ENCODE data around the gene CKMT2. TPM values are rescaled to one million over a fixed set of nuclear protein-coding genes. Genes with fewer than 3 reads are reported as not detected.

Gene CKMT2
- total RNA-seq, 2 experiments from 2014 or later, result not detected

GRCh38 chr5:81239613-81240012, 6.5 kb downstream of the CKMT2 start:
- ATAC-seq, result no peak
- ChIA-PET CTCF (no interaction called here), POLR2A (no interaction called here)
- peaks cover 16% of the 10 kb centered on the region for H3K4me1 Mint-ChIP-seq (ENCODE audit: low read depth)
- no peak overlapping the region for H3K27ac Mint-ChIP-seq
- H3K27me3 Mint-ChIP-seq (ENCODE audit: low read depth), result no peaks in the 10 kb centered on the region
- DNase-seq, result no peak
- no peak overlapping the region for H3K4me3 Mint-ChIP-seq
- no peaks in the 10 kb centered on the region for H3K9me3 Mint-ChIP-seq (ENCODE audit: insufficient read depth)
- H3K36me3 Mint-ChIP-seq (ENCODE audit: low read depth), result peaks cover 4% of the 10 kb centered on the region

GRCh38 chr5:81241001-81241400, 7.9 kb downstream of the CKMT2 start:
- Mint-ChIP-seq H3K9me3 (ENCODE audit: insufficient read depth) (no peaks in the 10 kb centered on the region), H3K4me1 (ENCODE audit: low read depth) (peaks cover 2% of the 10 kb centered on the region), H3K27me3 (ENCODE audit: low read depth) (no peaks in the 10 kb centered on the region), H3K27ac (no peak overlapping the region), H3K4me3 (no peak overlapping the region), H3K36me3 (ENCODE audit: low read depth) (peaks cover 2% of the 10 kb centered on the region)
- ChIA-PET POLR2A (interaction anchor here (0.9 kb wide), 1 partner anchor 12 kb away, joined by 3 read pairs; no protein-coding TSS in a partner anchor), CTCF (interaction anchor here (1.4 kb wide), 1 partner anchor 59 kb away, joined by 7 read pairs; no protein-coding TSS in a partner anchor)
- no peak for ATAC-seq
- no peak for DNase-seq

GRCh38 chr5:81241961-81242648, 9.0 kb downstream of the CKMT2 start:
- Mint-ChIP-seq H3K9me3 (ENCODE audit: insufficient read depth) (no peaks in the 10 kb centered on the region), H3K4me1 (ENCODE audit: low read depth) (no peaks in the 10 kb centered on the region), H3K27me3 (ENCODE audit: low read depth) (no peaks in the 10 kb centered on the region), H3K36me3 (ENCODE audit: low read depth) (peaks cover 2% of the 10 kb centered on the region), H3K27ac (no peak overlapping the region), H3K4me3 (no peak overlapping the region)
- CTCF ChIA-PET, result interaction anchor here (1.5 kb wide), 1 partner anchor 57 kb away, joined by 4 read pairs; no protein-coding TSS in a partner anchor
- ATAC-seq (no peak), DNase-seq (no peak)
- POLR2A ChIA-PET, result interaction anchor here (1.4 kb wide), 1 partner anchor 11 kb away, joined by 3 read pairs; no protein-coding TSS in a partner anchor

GRCh38 chr5:81242906-81243436, 9.8 kb downstream of the CKMT2 start:
- H3K27ac Mint-ChIP-seq, result no peak overlapping the region
- POLR2A ChIA-PET, result interaction anchor here (1.4 kb wide), 1 partner anchor 11 kb away, joined by 3 read pairs; no protein-coding TSS in a partner anchor

GRCh38 chr5:81244451-81244850, 11.3 kb downstream of the CKMT2 start:
- Mint-ChIP-seq H3K36me3 (ENCODE audit: low read depth) (peaks cover 2% of the 10 kb centered on the region), H3K4me1 (ENCODE audit: low read depth) (no peaks in the 10 kb centered on the region), H3K9me3 (ENCODE audit: insufficient read depth) (no peaks in the 10 kb centered on the region), H3K4me3 (no peak overlapping the region), H3K27me3 (ENCODE audit: low read depth) (no peaks in the 10 kb centered on the region), H3K27ac (no peak overlapping the region)
- no peak for ATAC-seq
- DNase-seq, result no peak
- ChIA-PET CTCF (no interaction called here), POLR2A (no interaction called here)

More at GRCh38 chr5:81242906-81243436, 9.8 kb downstream of the CKMT2 start:
- H3K9me3 Mint-ChIP-seq (ENCODE audit: insufficient read depth), result no peaks in the 10 kb centered on the region
- CTCF ChIA-PET, result interaction anchor here (1.5 kb wide), 1 partner anchor 56 kb away, joined by 4 read pairs; no protein-coding TSS in a partner anchor
- DNase-seq (no peak), ATAC-seq (no peak)
- H3K27me3 Mint-ChIP-seq (ENCODE audit: low read depth), result no peaks in the 10 kb centered on the region
- H3K4me1 Mint-ChIP-seq (ENCODE audit: low read depth), result no peaks in the 10 kb centered on the region
- no peak overlapping the region for H3K4me3 Mint-ChIP-seq
- peaks cover 2% of the 10 kb centered on the region for H3K36me3 Mint-ChIP-seq (ENCODE audit: low read depth)

GRCh38 chr5:81245871-81246235, 12.7 kb downstream of the CKMT2 start:
- Mint-ChIP-seq H3K27ac (no peak overlapping the region), H3K4me1 (ENCODE audit: low read depth) (no peaks in the 10 kb centered on the region), H3K36me3 (ENCODE audit: low read depth) (peaks cover 2% of the 10 kb centered on the region), H3K9me3 (ENCODE audit: insufficient read depth) (no peaks in the 10 kb centered on the region), H3K27me3 (ENCODE audit: low read depth) (no peaks in the 10 kb centered on the region), H3K4me3 (no peak overlapping the region)
- ChIA-PET CTCF (no interaction called here), POLR2A (no interaction called here)
- DNase-seq, result no peak
- no peak for ATAC-seq

- Mint-ChIP-seq H3K27ac (no peak overlapping the region), H3K4me3 (no peak overlapping the region), H3K27me3 (ENCODE audit: low read depth) (no peaks in the 10 kb centered on the region), H3K9me3 (ENCODE audit: insufficient read depth) (no peaks in the 10 kb centered on the region), H3K36me3 (ENCODE audit: low read depth) (peaks cover 2% of the 10 kb centered on the region), H3K4me1 (ENCODE audit: low read depth) (no peaks in the 10 kb centered on the region)
- DNase-seq, result no peak
- ChIA-PET POLR2A (no interaction called here), CTCF (no interaction called here)
- no peak for ATAC-seq
These were observed 13.6 kb downstream of the CKMT2 start for GRCh38 chr5:81246697-81247096.

GRCh38 chr5:81247441-81247972, 14.4 kb downstream of the CKMT2 start:
- Mint-ChIP-seq H3K4me1 (ENCODE audit: low read depth) (no peaks in the 10 kb centered on the region), H3K27ac (no peak overlapping the region), H3K36me3 (ENCODE audit: low read depth) (peaks cover 2% of the 10 kb centered on the region), H3K4me3 (no peak overlapping the region), H3K27me3 (ENCODE audit: low read depth) (no peaks in the 10 kb centered on the region), H3K9me3 (ENCODE audit: insufficient read depth) (no peaks in the 10 kb centered on the region)
- ATAC-seq (no peak), DNase-seq (no peak)
- ChIA-PET CTCF (interaction anchor here (0.6 kb wide), 1 partner anchor 44 kb away, joined by 3 read pairs; no protein-coding TSS in a partner anchor), POLR2A (no interaction called here)

- POLR2A ChIA-PET, result no interaction called here
- CTCF ChIA-PET, result interaction anchor here (1.6 kb wide), 1 partner anchor 50 kb away, joined by 6 read pairs; no protein-coding TSS in a partner anchor
- H3K36me3 Mint-ChIP-seq (ENCODE audit: low read depth), result peaks cover under 1% of the 10 kb centered on the region
- ATAC-seq (no peak), DNase-seq (no peak)
- no peak overlapping the region for H3K27ac Mint-ChIP-seq
- H3K4me1 Mint-ChIP-seq (ENCODE audit: low read depth), result no peaks in the 10 kb centered on the region
- H3K9me3 Mint-ChIP-seq (ENCODE audit: insufficient read depth), result no peaks in the 10 kb centered on the region
- H3K27me3 Mint-ChIP-seq (ENCODE audit: low read depth), result no peaks in the 10 kb centered on the region
- no peak overlapping the region for H3K4me3 Mint-ChIP-seq
These were observed 16.1 kb downstream of the CKMT2 start for GRCh38 chr5:81249240-81249639.

- Mint-ChIP-seq H3K27me3 (ENCODE audit: low read depth) (no peaks in the 10 kb centered on the region), H3K4me1 (ENCODE audit: low read depth) (no peaks in the 10 kb centered on the region), H3K27ac (no peak overlapping the region), H3K36me3 (ENCODE audit: low read depth) (no peaks in the 10 kb centered on the region), H3K4me3 (no peak overlapping the region), H3K9me3 (ENCODE audit: insufficient read depth) (no peaks in the 10 kb centered on the region)
- CTCF ChIA-PET, result interaction anchor here (1.6 kb wide), 1 partner anchor 49 kb away, joined by 6 read pairs; no protein-coding TSS in a partner anchor
- POLR2A ChIA-PET, result no interaction called here
- ATAC-seq (no peak), DNase-seq (no peak)
These were observed 16.9 kb downstream of the CKMT2 start for GRCh38 chr5:81250004-81250403.

GRCh38 chr5:81251922-81252321, 18.8 kb downstream of the CKMT2 start:
- Mint-ChIP-seq H3K9me3 (ENCODE audit: insufficient read depth) (no peaks in the 10 kb centered on the region), H3K4me1 (ENCODE audit: low read depth) (no peaks in the 10 kb centered on the region), H3K27me3 (ENCODE audit: low read depth) (no peaks in the 10 kb centered on the region), H3K27ac (no peak overlapping the region), H3K4me3 (no peak overlapping the region), H3K36me3 (ENCODE audit: low read depth) (no peaks in the 10 kb centered on the region)
- ChIA-PET CTCF (no interaction called here), POLR2A (no interaction called here)
- no peak for DNase-seq
- ATAC-seq, result no peak

GRCh38 chr5:81252904-81253303, 19.8 kb downstream of the CKMT2 start:
- CTCF ChIA-PET, result interaction anchor here (1.1 kb wide), 1 partner anchor 47 kb away, joined by 3 read pairs; no protein-coding TSS in a partner anchor
- Mint-ChIP-seq H3K9me3 (ENCODE audit: insufficient read depth) (no peaks in the 10 kb centered on the region), H3K4me3 (no peak overlapping the region), H3K27ac (no peak overlapping the region), H3K36me3 (ENCODE audit: low read depth) (peaks cover 3% of the 10 kb centered on the region), H3K4me1 (ENCODE audit: low read depth) (no peaks in the 10 kb centered on the region), H3K27me3 (ENCODE audit: low read depth) (no peaks in the 10 kb centered on the region)
- ATAC-seq (no peak), DNase-seq (no peak)
- POLR2A ChIA-PET, result interaction anchor here (0.9 kb wide), 1 partner anchor 12 kb away, joined by 3 read pairs; no protein-coding TSS in a partner anchor

Data from activated CD8-positive, alpha-beta T cell treated with anti-CD3 and anti-CD28 coated beads, Interleukin-2, amount 10 ng/mL, durations not matched to agents 7 days and 5 days (primary cell).